Nephron (organoid): ENCODE data around the gene NUPR1.
"Not testable (repeated sequence)": the region's sequence is repeated elsewhere in the genome, so short reads cannot be mapped to it uniquely, and the experiment has no call there.

Source experiments
- H3K27ac Mint-ChIP-seq, 3 experiments: 2 replicates each; pipeline ENCODE4 v1.8.0; 2020; ENCODE audit warnings: mixed read lengths in 3 of 3, mild to moderate bottlenecking in 2 of 3, moderate library complexity in 1 of 3
- H3K27me3 Mint-ChIP-seq: 2 replicates; pipeline ENCODE4 v1.8.0; 2021; ENCODE audit warnings: low read depth, mild to moderate bottlenecking, moderate library complexity, mixed read lengths
- H3K36me3 Mint-ChIP-seq: 2 replicates; pipeline ENCODE4 v1.8.0; 2020; ENCODE audit warnings: low read depth, mixed read lengths
- H3K4me1 Mint-ChIP-seq: 2 replicates; pipeline ENCODE4 v1.8.0; 2020; ENCODE audit warnings: mixed read lengths
- H3K4me3 Mint-ChIP-seq, 3 experiments: 2 replicates each; pipeline ENCODE4 v1.8.0; 2020; ENCODE audit warnings: mild to moderate bottlenecking in 3 of 3, mixed read lengths in 3 of 3, moderate library complexity in 2 of 3
- H3K9me3 Mint-ChIP-seq: 2 replicates; pipeline ENCODE4 v1.8.0; 2020; ENCODE audit warnings: mixed read lengths
- CTCF ChIP-seq, 3 experiments: fragments of 200-600 bp; sonication (generic); IDR thresholded peaks; one replicate each; pipeline ENCODE4 v1.5.0; 2021; ENCODE audit warnings: antibody characterized with exemption in 3 of 3; ENCODE audit not compliant: unreplicated experiment in 3 of 3

Gene NUPR1

GRCh38 chr16:28503470-28504259 lies 35.1 kb downstream of the NUPR1 start:
- Mint-ChIP-seq H3K36me3 (no peaks in the 10 kb centered on the region), H3K9me3 (no peaks in the 10 kb centered on the region), H3K4me1 (no peaks in the 10 kb centered on the region), H3K27me3 (peaks cover 22% of the 10 kb centered on the region), H3K4me3 (no peak overlapping the region), H3K27ac (no peak overlapping the region)
- TF ChIP-seq CTCF (IDR thresholded peaks at IDR 0.05; ENCODE audit: unreplicated experiment in 3 of 3) = no peak

GRCh38 chr16:28502290-28502689 lies 36.5 kb downstream of the NUPR1 start:
- peaks cover 22% of the 10 kb centered on the region for H3K27me3 Mint-ChIP-seq
- H3K9me3 Mint-ChIP-seq = no peaks in the 10 kb centered on the region
- no peaks in the 10 kb centered on the region for H3K4me1 Mint-ChIP-seq
- no peak for TF ChIP-seq CTCF (IDR thresholded peaks at IDR 0.05; ENCODE audit: unreplicated experiment in 3 of 3)
- no peak overlapping the region for H3K4me3 Mint-ChIP-seq
- no peaks in the 10 kb centered on the region for H3K36me3 Mint-ChIP-seq
- H3K27ac Mint-ChIP-seq = no peak overlapping the region

- Mint-ChIP-seq H3K4me1 (no peaks in the 10 kb centered on the region), H3K4me3 (no peak overlapping the region), H3K27ac (no peak overlapping the region), H3K36me3 (no peaks in the 10 kb centered on the region), H3K27me3 (peaks cover 22% of the 10 kb centered on the region), H3K9me3 (no peaks in the 10 kb centered on the region)
- TF ChIP-seq CTCF (IDR thresholded peaks at IDR 0.05; ENCODE audit: unreplicated experiment in 3 of 3) = no peak
Measured at GRCh38 chr16:28501258-28502232, 37.2 kb downstream of the NUPR1 start.

GRCh38 chr16:28500476-28501180 lies 38.1 kb downstream of the NUPR1 start:
- peaks cover 18% of the 10 kb centered on the region for H3K27me3 Mint-ChIP-seq
- H3K4me1 Mint-ChIP-seq, H3K27ac Mint-ChIP-seq, H3K4me3 Mint-ChIP-seq, H3K36me3 Mint-ChIP-seq, H3K9me3 Mint-ChIP-seq: not testable (repeated sequence)

GRCh38 chr16:28499854-28500253 lies 38.9 kb downstream of the NUPR1 start:
- H3K27me3 Mint-ChIP-seq = peaks cover 20% of the 10 kb centered on the region
- H3K36me3 Mint-ChIP-seq = no peaks in the 10 kb centered on the region
- TF ChIP-seq CTCF (IDR thresholded peaks at IDR 0.05; ENCODE audit: unreplicated experiment in 3 of 3) = no peak
- H3K9me3 Mint-ChIP-seq = no peaks in the 10 kb centered on the region
- no peak overlapping the region for H3K4me3 Mint-ChIP-seq
- H3K27ac Mint-ChIP-seq = no peak overlapping the region
- no peaks in the 10 kb centered on the region for H3K4me1 Mint-ChIP-seq
